ENCODE data around the gene ANKRD6. TPM values are rescaled to one million over a fixed set of nuclear protein-coding genes. Genes with fewer than 3 reads are reported as not detected.

The ANKRD6 gene
- total RNA-seq, 2 donors from 2014 or later = 1.6 to 3.8 TPM

GRCh38 chr6:89660981-89661380, 228.0 kb downstream of the ANKRD6 start:
- Mint-ChIP-seq H3K4me1 (no peaks in the 10 kb centered on the region), H3K9me3 (no peaks in the 10 kb centered on the region), H3K27me3 (no peaks in the 10 kb centered on the region), H3K36me3 (ENCODE audit: low read depth) (peaks cover 95% of the 10 kb centered on the region), H3K4me3 (no peak overlapping the region), H3K27ac (no peak overlapping the region)
- ATAC-seq (replicated peaks) = no peak

GRCh38 chr6:89661559-89661958, 228.6 kb downstream of the ANKRD6 start:
- Mint-ChIP-seq H3K9me3 (no peaks in the 10 kb centered on the region), H3K4me3 (no peak overlapping the region), H3K36me3 (ENCODE audit: low read depth) (peaks cover 95% of the 10 kb centered on the region), H3K4me1 (no peaks in the 10 kb centered on the region), H3K27ac (peak overlapping the region; percentile 47), H3K27me3 (no peaks in the 10 kb centered on the region)
- no peak for ATAC-seq (replicated peaks)

- no peak for ATAC-seq (replicated peaks)
- H3K27me3 Mint-ChIP-seq = no peaks in the 10 kb centered on the region
- H3K9me3 Mint-ChIP-seq = no peaks in the 10 kb centered on the region
- peak overlapping the region; percentile 38 for H3K27ac Mint-ChIP-seq
- peaks cover 95% of the 10 kb centered on the region for H3K36me3 Mint-ChIP-seq (ENCODE audit: low read depth)
- H3K4me1 Mint-ChIP-seq = no peaks in the 10 kb centered on the region
- H3K4me3 Mint-ChIP-seq = no peak overlapping the region
Observed at GRCh38 chr6:89662659-89663223, 229.8 kb downstream of the ANKRD6 start.

GRCh38 chr6:89667872-89668556, 235.1 kb downstream of the ANKRD6 start:
- Mint-ChIP-seq H3K4me3 (no peak overlapping the region), H3K27ac (no peak overlapping the region), H3K9me3 (no peaks in the 10 kb centered on the region), H3K36me3 (ENCODE audit: low read depth) (peaks cover 98% of the 10 kb centered on the region), H3K27me3 (no peaks in the 10 kb centered on the region), H3K4me1 (no peaks in the 10 kb centered on the region)
- ATAC-seq (replicated peaks) = no peak

GRCh38 chr6:89669002-89669401, 236.1 kb downstream of the ANKRD6 start:
- Mint-ChIP-seq H3K4me3 (no peak overlapping the region), H3K36me3 (ENCODE audit: low read depth) (peaks cover 98% of the 10 kb centered on the region), H3K27me3 (no peaks in the 10 kb centered on the region), H3K9me3 (no peaks in the 10 kb centered on the region), H3K27ac (no peak overlapping the region), H3K4me1 (no peaks in the 10 kb centered on the region)
- no peak for ATAC-seq (replicated peaks)

GRCh38 chr6:89670935-89671565, 238.1 kb downstream of the ANKRD6 start:
- ATAC-seq (replicated peaks) = no peak
- Mint-ChIP-seq H3K9me3 (no peaks in the 10 kb centered on the region), H3K36me3 (ENCODE audit: low read depth) (peaks cover 100% of the 10 kb centered on the region), H3K27ac (no peak overlapping the region), H3K4me1 (no peaks in the 10 kb centered on the region), H3K27me3 (no peaks in the 10 kb centered on the region), H3K4me3 (no peak overlapping the region)

- no peak for ATAC-seq (replicated peaks)
- no peaks in the 10 kb centered on the region for H3K9me3 Mint-ChIP-seq
- no peaks in the 10 kb centered on the region for H3K27me3 Mint-ChIP-seq
- H3K4me3 Mint-ChIP-seq = no peak overlapping the region
- H3K27ac Mint-ChIP-seq = no peak overlapping the region
- H3K36me3 Mint-ChIP-seq (ENCODE audit: low read depth) = peaks cover 99% of the 10 kb centered on the region
- H3K4me1 Mint-ChIP-seq = no peaks in the 10 kb centered on the region
Observed at GRCh38 chr6:89675949-89676748, 243.2 kb downstream of the ANKRD6 start.

- Mint-ChIP-seq H3K36me3 (ENCODE audit: low read depth) (peaks cover 99% of the 10 kb centered on the region), H3K4me3 (no peak overlapping the region), H3K27me3 (no peaks in the 10 kb centered on the region), H3K27ac (no peak overlapping the region), H3K4me1 (no peaks in the 10 kb centered on the region), H3K9me3 (no peaks in the 10 kb centered on the region)
- no peak for ATAC-seq (replicated peaks)
Observed at GRCh38 chr6:89678531-89678930, 245.6 kb downstream of the ANKRD6 start.

GRCh38 chr6:89679215-89680120, 246.5 kb downstream of the ANKRD6 start:
- H3K4me3 Mint-ChIP-seq = no peak overlapping the region
- ATAC-seq (replicated peaks) = no peak
- H3K9me3 Mint-ChIP-seq = no peaks in the 10 kb centered on the region
- H3K36me3 Mint-ChIP-seq (ENCODE audit: low read depth) = peaks cover 99% of the 10 kb centered on the region
- no peak overlapping the region for H3K27ac Mint-ChIP-seq
- H3K4me1 Mint-ChIP-seq = no peaks in the 10 kb centered on the region
- no peaks in the 10 kb centered on the region for H3K27me3 Mint-ChIP-seq

- H3K4me1 Mint-ChIP-seq = no peaks in the 10 kb centered on the region
- no peaks in the 10 kb centered on the region for H3K9me3 Mint-ChIP-seq
- peaks cover 99% of the 10 kb centered on the region for H3K36me3 Mint-ChIP-seq (ENCODE audit: low read depth)
- ATAC-seq (replicated peaks) = no peak
- no peaks in the 10 kb centered on the region for H3K27me3 Mint-ChIP-seq
- no peak overlapping the region for H3K27ac Mint-ChIP-seq
- H3K4me3 Mint-ChIP-seq = no peak overlapping the region
Observed at GRCh38 chr6:89680150-89680549, 247.2 kb downstream of the ANKRD6 start.

GRCh38 chr6:89680551-89680950, 247.6 kb downstream of the ANKRD6 start:
- Mint-ChIP-seq H3K27ac (no peak overlapping the region), H3K4me1 (no peaks in the 10 kb centered on the region), H3K9me3 (no peaks in the 10 kb centered on the region), H3K36me3 (ENCODE audit: low read depth) (peaks cover 99% of the 10 kb centered on the region), H3K27me3 (no peaks in the 10 kb centered on the region), H3K4me3 (no peak overlapping the region)
- ATAC-seq (replicated peaks) = no peak

- H3K4me1 Mint-ChIP-seq = no peaks in the 10 kb centered on the region
- no peak overlapping the region for H3K27ac Mint-ChIP-seq
- peaks cover 99% of the 10 kb centered on the region for H3K36me3 Mint-ChIP-seq (ENCODE audit: low read depth)
- no peak overlapping the region for H3K4me3 Mint-ChIP-seq
- H3K27me3 Mint-ChIP-seq = no peaks in the 10 kb centered on the region
- no peak for ATAC-seq (replicated peaks)
- no peaks in the 10 kb centered on the region for H3K9me3 Mint-ChIP-seq
Observed at GRCh38 chr6:89681983-89682564, 249.1 kb downstream of the ANKRD6 start.

GRCh38 chr6:89682991-89683390, 250.0 kb downstream of the ANKRD6 start:
- Mint-ChIP-seq H3K27me3 (no peaks in the 10 kb centered on the region), H3K27ac (no peak overlapping the region), H3K9me3 (no peaks in the 10 kb centered on the region), H3K4me3 (no peak overlapping the region), H3K36me3 (ENCODE audit: low read depth) (peaks cover 99% of the 10 kb centered on the region), H3K4me1 (no peaks in the 10 kb centered on the region)
- ATAC-seq (replicated peaks) = no peak

Data from activated T-helper 17 cell treated with anti-CD3 and anti-CD28 coated beads, Interleukin-2, amount 50 U/mL, for 72 hours (primary cell).